Tibial nerve (tissue), 4 donors: Measurements from ENCODE around the gene DCT. TPM values are rescaled to one million over a fixed set of nuclear protein-coding genes. Genes with fewer than 3 reads are reported as not detected.

Source experiments
- DNase-seq, 2 donors: peaks; one replicate each; pipeline ENCODE4 v3.0.0-alpha.2; 2019; ENCODE audit warnings: low spot score in 2 of 2
- H3K27ac ChIP-seq, 4 donors: fragments of 200-600 bp; sonication (generic) in 3 of 4; one replicate each; pipeline ENCODE4 v1.5.1; 2017 to 2019; ENCODE audit warnings: mild to moderate bottlenecking in 1 of 4
- H3K27me3 ChIP-seq, 2 donors: fragments of 200-600 bp; sonication (generic) in 1 of 2; one replicate each; pipeline versions ENCODE4 v1.5.1 to v1.6.0; 2017 to 2019
- H3K36me3 ChIP-seq, 3 donors: fragments of 200-600 bp; sonication (generic); one replicate each; pipeline ENCODE4 v1.5.1; 2018 to 2019
- H3K4me1 ChIP-seq, 4 donors: fragments of 200-600 bp; sonication (generic) in 3 of 4; one replicate each; pipeline ENCODE4 v1.5.1; 2017 to 2019
- H3K4me3 ChIP-seq, 4 donors: fragments of 200-600 bp; sonication (generic) in 3 of 4; one replicate each; pipeline ENCODE4 v1.5.1; 2017 to 2019; ENCODE audit warnings: mild to moderate bottlenecking in 1 of 4, moderate library complexity in 1 of 4
- H3K9me3 ChIP-seq, 4 donors: fragments of 200-600 bp; sonication (generic) in 3 of 4; one replicate each; pipeline ENCODE4 v1.5.1; 2017 to 2019
- CTCF ChIP-seq, 5 experiments: fragments of 200-600 bp in 3 of 5; fragments of 450-650 bp in 2 of 5; sonication (generic) in 3 of 5; IDR thresholded peaks; one replicate each; pipeline ENCODE4 v1.5.1; 2016 to 2019; ENCODE audit warnings: antibody characterized with exemption in 5 of 5, mild to moderate bottlenecking in 3 of 5, moderate library complexity in 2 of 5
- EP300 ChIP-seq, 2 donors: sonication (generic); formaldehyde crosslinking; IDR thresholded peaks; one replicate each; pipeline ENCODE4 v1.6.1; 2017; ENCODE audit warnings: antibody characterized with exemption in 2 of 2, mild to moderate bottlenecking in 1 of 2
- POLR2A ChIP-seq, 2 donors: fragments of 450-650 bp; IDR thresholded peaks; one replicate each; pipeline ENCODE4 v1.6.1; 2017; ENCODE audit warnings: antibody characterized with exemption in 2 of 2, mild to moderate bottlenecking in 2 of 2, moderate library complexity in 2 of 2
- WGBS, 2 donors: methylation state at CpG; one replicate each; pipeline ENCODE4 v1.1.5; 2018; 5-methylcytosine and 5-hydroxymethylcytosine counted together
- total RNA-seq, 4 donors: library from RNA; depleted of rRNA; stranded (reverse); fragments of >200 nt; gene quantifications; one replicate each; pipeline ENCODE4 v1.1.0, GENCODE V29; 2016

The DCT gene
- total RNA-seq, 4 donors from 2014 or later: 0.30 to 3.9 (median 0.61) TPM

- H3K27me3 ChIP-seq: no peaks in the 10 kb centered on the region
- no peaks in the 10 kb centered on the region for H3K9me3 ChIP-seq
- H3K27ac ChIP-seq: no peak overlapping the region
- no peak for TF ChIP-seq CTCF (IDR thresholded peaks at IDR 0.05)
- no peak for TF ChIP-seq EP300 (IDR thresholded peaks at IDR 0.05)
- no peak for TF ChIP-seq POLR2A (IDR thresholded peaks at IDR 0.05)
- H3K36me3 ChIP-seq: no peaks in the 10 kb centered on the region
- no peak for DNase-seq
- WGBS, 2 donors: 80 to 97% methylated on average over 1 of the region's 1 CpG
- no peaks in the 10 kb centered on the region for H3K4me1 ChIP-seq
- H3K4me3 ChIP-seq: no peak overlapping the region
Observed at GRCh38 chr13:94414141-94414540, 65.3 kb downstream of the DCT start.

- H3K4me3 ChIP-seq: no peak overlapping the region
- H3K27ac ChIP-seq: no peak overlapping the region
- no peaks in the 10 kb centered on the region for H3K36me3 ChIP-seq
- DNase-seq: no peak
- no peaks in the 10 kb centered on the region for H3K27me3 ChIP-seq
- H3K4me1 ChIP-seq: no peaks in the 10 kb centered on the region
- no peak for TF ChIP-seq POLR2A (IDR thresholded peaks at IDR 0.05)
- no peak for TF ChIP-seq CTCF (IDR thresholded peaks at IDR 0.05)
- TF ChIP-seq EP300 (IDR thresholded peaks at IDR 0.05): no peak
- no peaks in the 10 kb centered on the region for H3K9me3 ChIP-seq
Observed at GRCh38 chr13:94413598-94413944, 65.9 kb downstream of the DCT start.

DNA sequence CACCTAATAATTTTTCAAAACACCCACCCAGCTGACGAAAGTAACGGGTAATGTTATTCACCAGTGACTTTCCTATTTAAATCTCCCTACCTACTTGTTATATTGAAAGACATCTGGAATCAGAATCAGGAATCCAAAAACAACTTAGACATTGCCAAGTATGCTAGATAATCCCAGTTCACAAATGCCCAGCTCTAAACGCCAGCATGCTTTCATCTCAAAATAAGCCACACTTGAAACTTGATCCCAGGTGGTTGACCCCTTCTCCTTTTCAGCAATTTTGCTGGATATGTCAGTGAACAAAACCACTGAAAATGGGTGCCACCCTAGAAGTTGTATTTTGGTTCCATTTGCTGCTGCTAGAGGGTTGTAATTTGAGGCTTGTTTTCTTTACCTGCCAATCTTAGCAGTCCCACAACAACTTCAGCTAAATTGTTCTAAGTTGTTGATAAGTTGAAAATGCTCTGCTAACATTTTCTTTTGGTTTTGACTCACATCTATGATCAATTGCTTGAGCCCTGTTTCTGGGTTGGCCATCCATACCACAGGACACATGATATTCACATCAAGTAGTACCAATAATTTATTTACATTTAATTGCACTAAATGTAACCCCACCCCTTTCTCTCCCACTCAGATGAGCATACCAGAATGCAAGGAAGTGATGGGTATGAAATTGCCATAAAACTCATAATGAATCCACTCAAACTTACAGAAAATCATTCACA, 66.4 kb downstream of the DCT start:
- no peaks in the 10 kb centered on the region for H3K27me3 ChIP-seq
- H3K4me3 ChIP-seq: no peak overlapping the region
- WGBS, 2 donors: 54 to 67% methylated on average over 3 of the region's 3 CpGs
- TF ChIP-seq POLR2A (IDR thresholded peaks at IDR 0.05) (no peak), EP300 (IDR thresholded peaks at IDR 0.05) (no peak), CTCF (IDR thresholded peaks at IDR 0.05) (no peak)
- no peak overlapping the region for H3K27ac ChIP-seq
- H3K36me3 ChIP-seq: no peaks in the 10 kb centered on the region
- DNase-seq: no peak
- H3K9me3 ChIP-seq: no peaks in the 10 kb centered on the region
- H3K4me1 ChIP-seq: no peaks in the 10 kb centered on the region

- TF ChIP-seq CTCF (IDR thresholded peaks at IDR 0.05) (no peak), EP300 (IDR thresholded peaks at IDR 0.05) (no peak), POLR2A (IDR thresholded peaks at IDR 0.05) (no peak)
- Histone ChIP-seq H3K9me3 (no peaks in the 10 kb centered on the region), H3K4me1 (no peaks in the 10 kb centered on the region), H3K4me3 (no peak overlapping the region), H3K27ac (no peak overlapping the region), H3K27me3 (no peaks in the 10 kb centered on the region), H3K36me3 (no peaks in the 10 kb centered on the region)
- DNase-seq: no peak
- WGBS, 2 donors: 52 to 84% methylated on average over 3 of the region's 3 CpGs
Observed at GRCh38 chr13:94411747-94412146, 67.7 kb downstream of the DCT start.

- no peak overlapping the region for H3K27ac ChIP-seq
- WGBS, 2 donors: 89 to 92% methylated on average over 7 of the region's 7 CpGs
Observed at GRCh38 chr13:94408314-94409036, 71.0 kb downstream of the DCT start.

More at GRCh38 chr13:94408314-94409036, 71.0 kb downstream of the DCT start:
- DNase-seq: no peak
- Histone ChIP-seq H3K4me1 (no peaks in the 10 kb centered on the region), H3K27me3 (no peaks in the 10 kb centered on the region), H3K36me3 (no peaks in the 10 kb centered on the region), H3K9me3 (no peaks in the 10 kb centered on the region), H3K4me3 (no peak overlapping the region)
- TF ChIP-seq CTCF (IDR thresholded peaks at IDR 0.05): no peak
- no peak for TF ChIP-seq EP300 (IDR thresholded peaks at IDR 0.05)
- TF ChIP-seq POLR2A (IDR thresholded peaks at IDR 0.05): no peak
